GM21737 (cell line): Measurements from ENCODE around the gene PXK.
A peak's percentile ranks its signal among the peaks of the same experiment; 100 is the strongest.

ENCODE experiments used
- ATAC-seq: cut with Tn5 transposase; IDR thresholded peaks from one replicate; pipeline ENCODE4 v1.9.1; 2021; ENCODE audit warnings: mild to moderate bottlenecking, moderate library complexity; ENCODE audit not compliant: unreplicated experiment

The PXK gene

DNA sequence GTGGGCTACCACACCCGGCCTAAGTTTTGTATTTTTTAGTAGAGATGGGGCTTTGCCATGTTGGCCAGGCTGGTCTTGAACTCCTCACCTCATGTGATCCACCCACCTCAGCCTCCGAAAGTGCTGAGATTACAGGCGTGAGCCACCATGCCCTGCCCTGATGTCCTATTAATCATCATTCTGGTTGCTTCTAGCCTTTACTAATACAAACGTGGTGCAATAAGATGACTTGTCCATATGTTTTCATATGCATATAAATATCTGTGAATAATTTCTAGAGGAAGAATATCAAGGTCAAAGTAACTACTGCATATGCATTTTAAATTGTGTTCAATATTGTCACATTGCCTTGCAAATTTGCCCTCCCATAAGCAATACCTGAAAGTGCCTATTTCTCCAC is 126.5 kb downstream of the PXK start:
- no peak for ATAC-seq

DNA sequence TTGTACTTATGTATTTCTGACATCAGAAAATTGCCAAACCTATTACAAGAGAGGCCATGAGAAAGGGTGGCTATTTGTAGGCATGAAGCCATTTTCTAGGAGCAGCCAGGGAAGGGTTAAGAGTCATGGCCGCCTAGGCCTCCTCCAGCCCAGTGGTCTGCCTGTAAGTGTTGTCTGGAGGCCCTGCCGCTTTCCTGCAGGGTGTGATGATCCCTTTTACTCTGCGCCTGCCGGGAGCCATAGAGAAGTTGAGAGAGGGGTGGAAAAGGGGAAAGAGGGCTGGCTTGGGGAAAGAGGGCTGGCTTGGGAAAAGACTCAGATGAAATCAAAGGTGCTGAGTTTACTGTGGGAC is 130.1 kb downstream of the PXK start:
- no peak for ATAC-seq

DNA sequence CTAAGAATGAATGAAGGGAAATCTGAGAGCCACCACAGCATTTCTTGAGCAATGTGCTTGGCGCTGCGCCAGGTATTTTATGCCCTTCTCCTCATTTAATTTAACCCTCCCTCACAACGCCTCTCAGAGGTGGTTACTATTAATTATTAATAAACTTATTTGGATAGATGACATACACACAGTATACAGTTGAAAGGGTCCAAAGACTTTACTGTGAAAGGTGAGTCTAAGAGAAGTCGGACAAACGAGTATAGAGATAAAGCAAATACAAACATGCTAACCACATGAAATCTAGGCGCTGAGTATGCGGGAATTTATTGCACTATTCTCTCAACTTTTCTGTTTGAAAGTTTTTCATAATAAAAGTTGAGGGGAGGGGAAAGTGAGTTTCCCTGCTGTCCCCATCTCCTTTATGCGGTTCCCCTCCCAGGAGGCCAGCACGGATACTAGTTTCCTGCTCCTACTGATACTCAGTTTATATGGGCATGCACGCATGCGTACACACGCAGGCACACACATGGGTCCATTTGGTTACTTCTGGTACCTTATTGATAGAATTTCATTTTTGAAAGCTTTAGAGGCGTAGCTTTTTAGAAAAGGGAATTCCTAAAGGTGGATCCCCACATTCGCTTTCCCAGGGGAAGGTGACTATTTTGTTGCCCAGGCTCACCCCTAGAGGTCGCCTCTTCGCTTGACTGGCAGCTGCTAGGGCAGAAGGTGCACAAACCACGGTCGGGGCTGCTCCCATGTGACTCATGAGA is 130.7 kb downstream of the PXK start:
- peak; percentile 83 for ATAC-seq

DNA sequence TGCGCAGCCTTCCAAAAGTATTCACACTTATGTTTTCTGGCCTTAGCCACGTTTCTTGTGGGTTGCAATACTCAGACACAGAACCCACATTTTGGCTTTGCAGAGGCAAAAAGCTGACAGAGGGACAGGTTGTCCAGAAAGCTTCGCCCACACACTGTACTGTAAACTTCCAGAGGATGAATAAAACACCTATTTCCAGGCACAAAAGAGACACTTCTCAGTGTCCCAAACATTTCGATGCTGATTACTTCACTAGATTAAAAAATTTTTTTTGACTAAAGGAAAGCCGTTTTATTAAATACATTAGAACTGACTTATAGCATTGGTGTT is 131.2 kb downstream of the PXK start:
- no peak for ATAC-seq

DNA sequence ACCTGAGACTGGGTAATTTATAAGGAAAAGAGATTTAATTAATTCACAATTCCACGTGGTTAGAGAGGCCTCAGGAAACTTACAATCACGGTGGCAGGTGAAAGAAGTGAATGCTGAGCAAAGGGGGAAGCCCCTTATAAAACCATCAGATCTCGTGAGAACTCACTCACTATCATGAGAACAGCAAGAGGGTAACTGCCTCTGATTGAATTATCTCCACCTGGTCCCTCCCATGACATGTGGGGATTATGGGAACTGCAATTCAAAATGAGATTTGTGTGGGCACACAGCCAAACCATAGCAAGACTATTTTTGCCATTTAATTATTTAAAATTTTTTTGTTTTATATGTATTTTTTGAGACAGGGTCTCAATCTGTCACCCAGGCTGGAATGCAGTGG is 132.2 kb downstream of the PXK start:
- no peak for ATAC-seq

DNA sequence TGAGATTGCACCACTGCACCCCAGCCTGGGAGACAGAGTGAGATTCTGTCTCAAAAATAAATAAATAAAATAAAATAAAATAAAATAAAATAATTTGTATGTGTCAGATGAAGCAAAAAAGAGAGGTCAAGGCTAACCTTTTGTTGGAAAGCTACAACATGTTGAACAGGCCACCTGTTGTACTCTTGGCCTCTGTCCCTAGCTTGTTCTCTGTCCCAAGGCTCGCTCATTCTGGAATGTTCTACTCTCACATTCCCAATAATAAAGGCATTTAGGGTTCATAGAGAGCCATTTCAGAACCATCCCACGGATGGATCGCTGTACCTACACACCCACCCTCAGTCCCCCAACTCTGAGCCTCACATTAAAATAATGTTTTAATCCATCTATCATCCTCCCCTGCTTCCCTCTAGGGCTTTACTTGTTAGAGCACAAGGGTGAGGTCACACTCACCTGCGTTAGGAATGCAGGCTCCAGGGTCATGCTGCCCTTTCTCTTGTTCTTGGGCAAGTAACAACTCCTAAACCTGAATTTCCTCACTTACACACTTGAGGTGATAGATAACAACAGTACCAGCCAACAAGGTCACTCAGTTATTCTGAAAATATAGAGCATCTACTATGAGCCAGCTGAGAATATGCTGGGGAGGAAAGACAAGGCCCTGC is 134.3 kb downstream of the PXK start:
- no peak for ATAC-seq

DNA sequence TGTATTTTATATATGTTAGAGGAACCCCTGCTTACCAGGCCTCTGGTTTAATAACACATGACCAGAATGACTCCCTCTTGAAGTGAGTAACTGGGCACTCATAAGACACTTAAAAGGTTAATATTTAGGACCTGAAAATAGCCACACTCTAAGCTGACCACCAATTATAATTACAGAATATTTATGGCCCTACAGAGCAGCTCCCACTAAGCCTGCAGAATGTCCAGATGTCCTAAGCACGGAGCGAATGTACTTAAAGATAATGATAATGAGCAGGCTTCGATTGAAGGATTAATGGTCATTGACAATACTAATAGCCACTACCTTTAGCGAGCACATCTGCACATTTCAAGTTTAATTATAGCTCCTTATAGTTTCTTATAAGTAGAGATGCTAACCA is 136.4 kb downstream of the PXK start:
- ATAC-seq, result no peak

DNA sequence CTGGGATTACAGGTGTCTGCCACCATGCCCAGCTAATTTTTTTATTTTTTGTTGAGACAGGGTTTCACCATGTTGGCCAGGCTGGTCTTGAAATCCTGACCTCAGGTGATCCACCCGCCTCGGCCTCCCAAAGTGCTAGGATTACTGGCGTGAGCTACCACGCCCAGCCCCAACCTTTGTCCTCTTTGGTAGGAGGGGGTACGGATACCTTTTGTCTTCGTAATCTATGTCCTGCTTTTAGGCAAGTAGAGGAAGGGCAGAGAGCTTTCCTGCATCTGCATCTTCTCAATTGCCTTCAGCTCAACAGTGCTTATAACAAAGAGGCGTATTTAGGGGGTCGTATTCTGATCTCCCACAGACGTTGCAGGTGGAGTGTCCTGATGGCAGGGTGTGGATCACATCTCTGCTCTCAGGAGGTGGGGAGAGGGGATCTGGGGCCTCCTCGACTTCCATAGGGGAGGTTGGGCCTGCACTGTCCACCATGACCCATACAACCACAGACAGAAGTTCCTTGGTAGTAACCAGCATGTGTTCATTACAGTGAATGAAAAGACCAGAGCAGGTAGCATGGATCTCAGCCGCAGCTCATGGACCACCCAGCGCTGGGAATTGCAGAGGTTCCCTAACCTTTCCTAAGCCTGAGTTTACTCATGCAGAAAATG is 137.8 kb downstream of the PXK start:
- no peak for ATAC-seq

DNA sequence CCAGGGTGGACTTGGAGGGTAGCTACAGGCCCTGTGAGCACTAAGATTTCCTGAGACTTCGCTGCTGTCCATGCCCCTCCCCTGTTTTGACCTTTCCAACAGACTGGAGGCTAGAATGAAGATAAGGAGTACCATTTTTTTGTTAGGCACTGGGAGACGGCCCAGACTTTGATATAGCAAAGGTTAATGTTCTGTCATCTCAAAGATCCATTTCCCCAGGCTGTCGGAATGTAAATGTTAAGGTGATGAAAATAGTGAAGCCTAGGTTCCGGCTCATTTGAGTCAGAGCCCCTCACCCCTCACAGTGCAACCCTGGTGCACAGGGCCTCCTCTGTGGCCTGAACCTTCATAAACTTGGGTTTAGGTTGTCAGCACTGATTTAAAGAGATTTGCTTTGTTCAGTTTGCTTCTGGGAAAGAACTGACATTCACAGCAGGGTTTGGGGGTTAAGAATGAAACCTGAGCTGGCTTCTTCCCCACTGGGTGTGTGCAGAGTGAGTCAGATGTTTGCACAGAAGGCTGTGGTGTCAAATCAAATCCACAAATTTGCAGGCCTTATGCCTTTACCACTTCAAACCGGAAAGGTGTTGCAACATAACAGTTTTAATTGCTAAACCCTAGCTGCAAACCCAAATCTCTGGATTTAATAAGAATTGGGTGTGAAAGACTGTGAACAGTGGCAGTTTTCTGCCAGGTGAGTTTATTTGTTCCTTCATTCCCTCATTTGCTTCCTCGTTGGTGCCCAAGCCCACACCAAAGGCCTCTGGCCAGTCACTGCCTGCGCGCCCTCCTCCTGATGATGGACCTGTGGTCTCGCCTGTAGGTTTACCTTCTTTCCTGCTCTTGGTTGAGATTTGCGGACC is 138.6 kb downstream of the PXK start:
- no peak for ATAC-seq

DNA sequence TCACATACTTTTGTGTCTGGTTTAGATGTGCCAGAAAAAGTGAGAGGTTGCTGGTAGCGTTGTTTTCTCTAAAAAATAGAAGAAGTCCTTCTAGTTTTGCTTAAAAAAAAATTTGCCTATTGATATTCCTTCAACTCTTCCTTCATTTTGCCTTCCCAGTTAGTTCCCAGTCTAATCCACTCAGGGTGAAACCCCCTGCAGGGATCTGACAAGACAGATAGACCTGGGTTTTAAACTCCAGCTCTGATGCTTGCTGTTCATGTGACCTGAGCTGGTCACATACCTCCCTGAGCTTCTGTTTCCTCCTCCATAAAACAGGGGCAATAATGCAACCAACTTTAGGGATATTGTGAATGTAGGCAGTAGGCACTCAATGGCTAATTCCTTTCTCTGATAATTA is 140.6 kb downstream of the PXK start:
- ATAC-seq, result no peak

DNA sequence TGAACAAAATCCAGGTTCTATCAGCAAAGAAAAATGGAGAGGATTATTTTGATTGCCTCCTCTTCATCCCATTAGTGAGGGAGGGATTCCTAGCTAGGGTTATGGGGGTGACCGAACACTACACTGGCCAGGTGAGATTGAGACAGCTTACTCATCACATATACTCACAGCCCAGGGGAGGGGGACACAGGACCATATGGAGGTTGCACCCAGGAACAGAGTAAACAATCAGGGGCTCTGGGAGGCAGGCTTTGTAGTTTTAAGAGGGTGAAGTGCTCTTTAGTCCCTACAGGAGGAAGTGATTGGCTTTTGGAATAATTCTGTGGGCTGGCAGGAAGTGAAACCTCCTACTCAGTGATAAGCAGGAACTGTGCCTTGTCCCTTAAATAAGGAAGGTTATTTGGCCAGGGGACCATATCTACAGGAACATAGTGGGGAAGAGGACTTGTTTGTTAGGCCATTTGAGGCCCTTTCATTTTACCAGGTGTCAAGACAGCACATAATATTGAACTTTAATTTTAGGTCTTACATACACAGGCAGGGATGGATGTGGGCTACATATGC is 141.7 kb downstream of the PXK start:
- ATAC-seq, result no peak

DNA sequence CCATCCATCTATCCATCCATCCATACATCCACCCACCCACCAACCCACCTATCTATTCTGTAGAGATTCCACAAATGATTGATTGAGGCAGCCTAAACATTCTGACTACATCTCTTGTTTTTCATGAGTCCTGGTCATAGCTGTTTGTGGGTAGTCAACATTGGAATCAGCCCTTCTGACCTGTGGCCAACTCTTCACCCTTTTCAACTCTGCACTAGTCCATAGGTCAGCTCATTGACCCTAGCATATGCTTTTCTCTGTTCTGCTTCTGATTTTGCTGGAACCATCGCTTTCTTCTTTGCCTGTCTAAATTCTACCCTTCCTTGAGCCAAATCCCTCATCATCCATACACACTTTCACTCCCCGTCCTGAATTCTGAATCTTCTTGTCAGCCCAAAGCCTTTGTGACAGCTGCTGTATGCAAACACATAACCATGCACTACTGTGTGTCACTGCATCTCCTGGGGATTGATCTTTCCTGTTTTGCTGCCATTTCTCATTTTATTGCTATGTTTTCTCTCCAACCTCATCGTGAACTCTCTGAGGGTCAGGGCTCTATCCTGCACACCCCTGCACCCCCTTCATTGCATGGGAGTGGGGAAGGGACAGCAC is 142.4 kb downstream of the PXK start:
- ATAC-seq, result no peak
